Activated CD4-positive, alpha-beta T cell treated with anti-CD3 and anti-CD28 coated beads for 4 hours (primary cell): ENCODE results near the gene RFLNA.
"Not testable (repeated sequence)": the region's sequence is repeated elsewhere in the genome, so short reads cannot be mapped to it uniquely, and the experiment has no call there.

Source experiments
- DNase-seq, 2 donors: peaks; one replicate each; pipeline ENCODE4 v3.0.0-alpha.2; 2020

RFLNA gene

DNA sequence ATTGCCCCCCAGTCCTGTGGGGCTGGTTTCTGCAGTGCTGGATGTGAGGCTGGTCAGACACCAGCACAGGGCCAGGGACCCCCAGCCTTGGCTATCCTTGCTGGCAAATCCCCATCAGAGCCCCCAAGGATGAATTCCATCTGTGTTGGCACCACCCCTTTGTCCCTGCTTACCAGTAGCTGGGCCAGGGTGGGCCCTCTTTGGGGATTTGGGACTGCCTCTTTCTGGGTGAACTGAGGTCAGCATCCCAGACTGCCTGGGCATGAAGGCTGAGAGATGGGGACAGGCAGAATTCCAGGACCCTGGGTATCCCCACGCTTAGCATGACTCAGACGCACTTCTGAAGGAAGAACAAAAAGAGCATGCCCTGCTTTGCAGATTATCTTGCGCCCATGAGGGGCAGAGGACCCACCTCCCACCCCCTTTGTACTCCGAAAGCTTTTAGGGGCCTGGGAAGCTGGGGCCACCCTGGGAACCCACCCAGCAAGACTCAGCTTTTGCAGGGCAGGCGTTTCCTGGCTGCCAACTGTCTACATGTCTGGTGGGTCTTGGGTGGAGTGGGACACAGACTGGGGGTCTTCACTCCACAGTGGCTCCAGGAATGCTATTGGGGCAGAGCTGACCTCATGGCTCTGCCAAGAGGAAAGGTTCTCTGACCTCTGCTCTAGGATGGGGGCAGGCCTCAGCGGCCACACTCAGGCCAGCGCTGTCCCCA, 26.8 kb downstream of the RFLNA start:
- no peak for DNase-seq

DNA sequence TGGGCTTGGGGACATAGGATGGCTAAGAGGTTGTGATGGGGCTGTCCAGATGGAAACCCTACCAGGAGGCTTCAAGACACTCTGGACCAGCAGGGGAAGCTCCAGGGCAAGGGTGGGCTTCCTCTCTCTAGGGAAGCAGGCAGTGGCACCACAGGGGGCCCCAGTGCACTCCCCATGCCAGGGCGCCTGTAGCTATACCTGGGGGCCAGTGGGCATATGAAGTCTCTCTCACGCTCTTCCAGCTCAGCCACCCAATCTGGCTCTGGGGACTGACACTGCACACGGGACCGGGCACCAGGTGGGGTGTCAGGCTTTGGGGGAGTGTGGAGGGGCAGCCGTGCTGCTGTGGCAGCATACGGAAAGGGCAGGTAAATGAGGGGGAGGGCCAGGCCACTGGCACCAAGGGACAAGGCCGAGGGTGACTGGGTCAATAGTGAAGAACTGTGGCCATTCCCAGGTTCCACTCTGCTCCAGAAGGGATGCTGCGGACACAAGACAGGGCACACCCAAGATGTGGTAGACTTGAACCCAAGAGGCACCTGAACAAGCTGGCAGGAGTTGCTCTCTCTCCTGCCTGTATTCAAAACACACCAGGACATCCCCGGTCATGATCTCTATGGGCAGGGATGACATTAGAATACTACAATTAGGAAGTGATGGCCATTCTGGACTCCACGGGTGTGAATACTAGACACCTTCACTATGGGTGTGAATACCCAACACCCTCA, 27.5 kb downstream of the RFLNA start:
- no peak for DNase-seq

DNA sequence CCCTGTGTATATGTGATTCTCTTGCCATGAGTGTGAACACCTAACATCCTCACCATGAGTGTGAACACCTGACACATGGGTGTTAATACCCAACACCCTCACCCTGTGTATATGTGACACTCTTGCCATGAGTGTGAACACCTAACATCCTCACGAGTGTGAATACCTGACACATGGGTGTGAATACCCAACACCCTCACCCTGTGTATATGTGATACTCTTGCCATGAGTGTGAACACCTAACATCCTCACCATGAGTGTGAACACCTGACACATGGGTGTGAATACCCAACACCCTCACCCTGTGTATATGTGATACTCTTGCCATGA, 28.1 kb downstream of the RFLNA start:
- not testable (repeated sequence) for DNase-seq

DNA sequence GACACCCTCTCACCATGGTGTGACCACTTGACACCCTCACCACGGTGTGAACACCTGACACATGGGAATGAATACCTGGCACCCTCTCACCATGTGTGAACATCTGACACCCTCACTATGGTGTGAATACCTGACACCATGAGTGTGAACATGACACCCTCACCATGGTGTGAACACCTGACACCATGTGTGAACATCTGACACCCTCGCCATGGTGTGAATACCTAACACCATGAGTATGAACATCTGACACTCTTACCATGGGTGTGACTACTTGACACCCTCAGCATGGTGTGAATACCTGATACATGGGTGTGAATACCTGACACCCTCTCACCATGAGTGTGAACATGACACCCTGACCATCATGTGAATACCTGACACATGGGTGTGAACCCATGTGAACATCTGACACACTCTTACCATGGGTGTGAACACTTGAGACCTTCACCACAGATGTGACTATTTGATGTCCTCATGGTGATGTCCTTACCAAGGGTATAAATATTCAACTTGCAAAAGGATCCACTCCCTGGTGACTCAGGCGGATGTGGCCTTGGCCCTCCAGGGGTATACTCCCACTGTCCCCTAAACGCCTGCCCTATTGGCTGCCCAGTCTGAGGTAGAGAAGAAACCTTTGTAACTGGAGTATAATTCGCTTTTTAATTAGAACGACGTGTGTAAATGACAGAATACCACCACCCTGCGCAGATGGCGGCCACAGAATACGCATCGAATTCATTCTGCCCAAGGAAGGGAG, 29.1 kb downstream of the RFLNA start:
- DNase-seq: no peak

DNA sequence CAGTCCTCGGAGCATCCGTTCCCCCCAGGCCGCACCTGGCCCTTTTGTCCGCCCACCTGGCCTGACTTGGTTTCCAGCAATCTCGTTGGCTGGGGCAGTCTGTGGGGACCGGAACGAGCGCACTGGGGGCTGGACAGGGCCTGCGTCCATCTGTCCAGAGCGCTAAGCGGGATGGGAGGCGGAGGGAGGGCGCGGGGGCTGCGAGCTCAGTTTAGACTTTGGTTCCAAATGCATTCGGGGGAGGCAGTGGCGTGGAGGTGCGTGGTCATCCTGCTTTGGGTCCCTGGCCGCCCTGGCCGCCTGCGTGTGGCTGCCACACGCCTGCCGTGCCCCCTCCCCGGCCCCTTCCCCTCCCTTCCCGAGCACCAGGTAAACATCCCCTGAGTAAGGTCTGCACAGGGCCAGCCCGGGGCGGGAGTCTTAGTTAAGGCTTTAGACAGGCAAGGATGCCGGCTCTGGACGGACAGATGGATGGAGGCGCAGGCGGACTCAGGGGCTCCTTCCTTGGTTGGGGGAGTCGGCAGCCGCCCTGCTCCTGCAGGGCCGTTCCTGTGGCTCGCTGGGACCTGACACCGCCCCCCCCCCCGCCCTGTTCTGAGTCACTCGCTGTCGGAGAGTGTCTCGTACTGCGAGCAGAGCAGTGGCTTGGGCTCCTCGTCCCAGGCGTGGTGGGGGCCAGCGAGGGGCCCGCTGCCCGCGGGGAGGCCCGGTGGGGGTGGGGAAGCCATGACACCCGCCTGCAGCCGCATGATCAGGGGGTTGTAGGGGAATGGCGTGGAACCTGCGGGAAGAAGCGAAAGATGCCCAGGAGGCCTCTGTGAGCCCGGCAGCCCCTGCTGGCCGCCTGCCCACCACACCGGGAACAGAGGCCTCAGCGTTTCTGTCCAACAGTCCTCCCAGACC, 30.2 kb downstream of the RFLNA start:
- DNase-seq: no peak

DNA sequence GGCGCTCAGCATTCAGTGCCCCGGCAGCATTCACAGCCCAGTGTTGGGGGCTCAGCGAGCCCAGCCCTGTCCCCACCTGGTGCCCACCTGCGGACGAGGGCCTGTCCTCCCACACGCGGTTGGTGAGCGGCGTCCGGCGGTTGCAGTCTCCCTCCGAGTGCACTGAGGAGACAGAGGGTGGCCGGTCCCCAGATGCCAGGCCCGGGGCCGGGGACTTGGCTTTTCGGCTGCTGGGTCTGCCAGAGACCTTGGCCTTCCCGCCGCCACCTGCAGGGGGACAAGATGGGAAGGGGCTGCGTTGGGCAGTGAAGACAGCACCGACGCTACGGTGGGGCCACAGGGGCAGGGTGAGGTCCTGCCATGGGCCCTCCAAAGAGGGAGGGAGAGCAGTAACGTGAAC, 31.2 kb downstream of the RFLNA start:
- no peak for DNase-seq

DNA sequence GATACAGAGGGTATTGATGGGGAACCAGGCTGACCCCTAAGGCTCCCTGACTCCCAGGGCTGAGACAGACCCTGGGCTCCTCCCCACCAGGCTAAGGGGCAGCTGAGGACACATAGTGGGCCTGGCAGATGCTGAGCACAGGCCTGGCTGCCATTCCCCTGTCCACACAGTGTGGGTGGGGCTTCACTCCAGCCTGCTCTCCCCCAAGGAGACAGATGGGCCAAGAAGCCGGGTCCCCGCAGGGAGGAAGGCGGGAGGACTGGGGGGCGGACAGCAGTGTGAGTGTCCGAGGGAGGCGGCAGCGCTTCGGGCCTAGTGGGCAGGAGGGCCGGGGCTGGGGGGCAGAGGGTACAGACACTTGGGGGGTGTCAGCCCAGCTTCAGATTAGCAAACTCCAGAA, 32.0 kb downstream of the RFLNA start:
- DNase-seq: no peak

DNA sequence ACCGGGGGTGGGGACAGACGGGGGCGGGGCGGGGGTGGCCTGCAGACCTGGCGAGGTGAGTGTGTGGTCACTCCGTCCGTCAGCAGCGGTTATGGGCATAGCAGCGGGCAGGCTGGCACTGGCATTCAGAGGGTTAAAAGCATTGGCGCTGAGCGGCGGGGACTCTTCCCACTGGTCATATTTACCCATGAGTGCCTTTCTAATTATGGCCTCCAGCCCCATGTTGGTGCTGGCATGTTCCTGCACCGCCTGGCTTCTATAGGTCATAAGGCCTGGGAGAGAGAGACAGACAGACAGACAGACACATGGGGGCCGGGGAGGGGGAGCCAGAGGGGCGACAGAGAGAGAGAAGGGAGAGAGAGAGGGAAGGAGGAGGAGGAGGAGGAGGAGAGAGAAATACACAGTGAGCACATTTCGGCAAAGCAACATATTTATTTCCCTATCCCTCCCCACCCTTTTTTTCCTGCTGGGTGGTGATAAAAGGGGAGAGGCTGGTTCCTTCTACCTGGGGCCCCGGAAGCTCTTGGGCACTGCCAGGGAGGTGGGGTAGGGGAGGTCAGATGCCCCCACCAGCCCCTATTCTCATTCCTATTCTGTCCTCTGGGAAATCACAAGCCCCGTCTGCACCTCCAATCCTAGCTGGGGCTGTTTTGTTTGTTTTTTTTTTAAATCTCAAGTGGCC, 32.6 kb downstream of the RFLNA start:
- DNase-seq: no peak

DNA sequence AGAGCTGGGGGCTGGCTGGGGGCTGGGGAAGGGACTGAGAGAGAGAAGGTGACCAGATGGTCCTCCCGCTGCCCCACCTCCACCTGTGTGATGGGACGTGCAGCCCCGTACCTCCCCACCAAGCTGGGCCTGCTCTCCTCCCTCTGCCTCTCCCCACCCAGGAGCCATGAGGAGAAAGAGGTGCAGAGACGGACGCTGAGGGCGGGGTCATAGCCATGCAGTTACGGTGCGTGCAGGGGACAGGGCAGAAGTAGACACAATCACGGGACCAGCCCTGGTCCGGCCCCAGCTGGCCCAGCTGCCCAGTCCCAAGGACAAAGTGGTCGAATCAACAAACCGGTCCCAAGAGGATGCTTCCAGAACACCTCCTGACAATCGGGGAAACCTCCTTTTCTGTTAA, 33.2 kb downstream of the RFLNA start:
- no peak for DNase-seq

DNA sequence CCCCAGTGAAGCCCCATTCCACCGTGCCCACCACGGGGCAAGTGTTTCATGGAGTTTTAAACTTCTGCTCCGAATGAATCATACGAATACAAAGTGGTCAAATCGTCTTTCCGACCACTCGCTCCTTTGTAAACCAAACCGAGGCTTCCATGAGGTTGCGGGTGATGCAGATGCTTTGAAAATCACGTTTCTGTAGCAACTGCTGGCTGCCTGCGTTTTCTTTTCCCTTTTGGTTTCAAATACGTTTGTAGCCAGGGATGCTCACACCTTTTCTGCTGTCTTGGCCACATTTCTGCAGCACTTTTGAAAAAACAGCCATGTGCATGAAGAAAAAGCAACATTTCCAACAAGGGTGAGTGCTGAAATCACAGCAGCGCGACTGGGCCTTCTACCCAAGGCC, 33.7 kb downstream of the RFLNA start:
- DNase-seq: no peak

DNA sequence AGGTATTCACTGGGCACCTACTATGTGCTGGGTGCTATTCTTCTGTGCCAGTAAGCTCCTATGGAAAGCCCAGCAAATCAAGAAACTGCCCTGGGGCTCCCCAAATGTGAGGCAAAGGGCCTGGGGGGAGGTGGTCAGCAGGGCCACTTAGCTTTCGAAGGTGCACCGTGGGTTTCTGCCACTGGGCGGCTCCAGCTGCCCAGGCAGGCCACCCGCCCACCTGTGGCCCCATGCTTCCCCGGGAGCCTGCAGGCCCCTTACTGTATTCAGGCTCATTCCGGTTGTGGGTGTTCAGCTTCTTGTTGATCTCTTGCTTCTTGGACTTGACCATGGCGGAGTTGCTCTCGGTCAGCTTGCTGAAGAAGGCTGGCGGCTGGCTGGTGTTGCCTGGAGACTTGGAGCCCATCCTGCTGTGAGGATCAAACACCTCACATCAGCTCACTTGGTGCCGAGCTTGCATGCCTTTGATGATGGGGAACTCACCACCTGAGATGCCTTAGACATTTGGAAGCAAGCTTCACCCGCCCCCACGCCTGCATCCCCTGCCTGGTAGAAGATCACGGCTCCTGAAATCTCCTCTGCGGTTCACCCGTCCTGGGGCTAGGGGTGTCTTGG, 37.3 kb downstream of the RFLNA start:
- DNase-seq: no peak

DNA sequence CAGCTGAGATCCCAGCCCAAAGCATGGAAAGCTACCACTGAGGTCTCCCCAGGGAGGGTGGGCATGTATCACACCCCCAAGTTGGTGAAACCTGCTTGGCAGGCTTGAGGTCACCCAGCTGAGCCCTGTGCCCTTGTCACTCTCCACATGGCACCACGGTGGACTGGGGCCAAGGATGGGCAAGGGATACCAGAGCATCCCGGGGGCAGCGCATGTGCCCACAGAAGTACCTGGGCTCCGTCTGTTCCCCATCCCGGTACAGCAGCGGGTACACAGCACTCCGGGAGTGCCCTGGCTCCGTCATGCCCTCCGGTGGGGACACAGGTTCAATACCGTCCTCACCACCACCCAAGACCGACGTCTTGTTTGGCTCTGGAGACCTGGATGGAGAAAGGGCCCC, 38.0 kb downstream of the RFLNA start:
- DNase-seq: no peak

DNA sequence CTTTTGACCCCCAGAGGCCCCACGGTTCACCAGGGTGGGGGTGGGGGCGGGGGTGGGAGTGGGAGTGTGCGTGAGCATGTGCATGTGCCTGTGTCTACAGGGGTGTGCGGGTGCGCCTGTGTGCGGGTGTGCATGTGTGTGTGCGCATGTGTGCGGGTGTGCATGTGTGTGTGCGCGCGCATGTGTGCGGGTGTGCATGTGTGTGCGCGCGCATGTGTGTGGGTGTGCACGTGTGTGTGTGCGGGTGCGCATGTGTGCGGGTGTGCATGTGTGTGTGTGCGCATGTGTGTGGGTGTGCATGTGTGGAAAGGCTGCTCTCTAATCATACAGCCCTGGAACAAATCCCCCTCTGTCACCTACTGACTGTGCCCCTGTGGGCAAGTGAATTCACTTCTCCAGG, 38.8 kb downstream of the RFLNA start:
- no peak for DNase-seq

DNA sequence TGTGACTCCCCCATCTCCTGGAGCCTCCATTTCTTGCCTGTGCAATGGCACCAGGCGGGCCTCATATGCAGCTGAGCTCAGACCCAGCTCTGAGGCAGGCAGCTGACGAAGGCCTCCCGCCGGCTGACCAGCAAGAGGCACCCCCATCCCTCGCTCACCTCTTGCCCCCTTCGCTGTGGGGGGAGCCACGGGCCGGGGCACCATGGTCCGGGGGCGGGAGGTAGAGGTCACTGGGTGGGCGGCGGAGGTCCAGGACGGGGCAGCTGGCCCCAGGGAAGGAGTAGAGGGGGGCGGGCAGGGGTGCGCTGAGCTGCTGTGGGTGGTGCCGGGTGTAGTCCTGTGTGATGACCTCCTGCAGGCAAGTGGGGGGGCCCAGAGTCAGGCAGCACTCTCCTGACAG, 39.4 kb downstream of the RFLNA start:
- DNase-seq: no peak

DNA sequence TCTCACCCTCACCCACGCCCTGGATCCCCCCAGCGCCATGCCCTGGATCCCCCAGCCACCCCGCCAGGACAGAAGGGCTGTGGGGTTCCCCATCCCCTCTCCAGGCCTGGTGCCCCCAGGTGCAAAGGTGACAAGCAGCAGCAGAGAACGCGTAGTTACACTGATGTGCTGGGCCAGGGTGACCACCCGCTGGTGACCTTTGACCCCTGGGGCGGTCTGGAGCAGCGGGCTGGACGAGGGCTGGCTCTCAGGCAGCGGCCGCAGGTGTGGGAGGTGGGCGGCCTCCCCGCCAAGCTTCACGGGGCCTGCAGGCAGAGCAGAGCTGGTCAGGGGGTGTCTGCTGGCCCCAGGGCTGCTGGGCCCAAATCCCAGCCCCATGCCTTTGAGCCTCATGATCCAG, 40.1 kb downstream of the RFLNA start:
- DNase-seq: no peak

DNA sequence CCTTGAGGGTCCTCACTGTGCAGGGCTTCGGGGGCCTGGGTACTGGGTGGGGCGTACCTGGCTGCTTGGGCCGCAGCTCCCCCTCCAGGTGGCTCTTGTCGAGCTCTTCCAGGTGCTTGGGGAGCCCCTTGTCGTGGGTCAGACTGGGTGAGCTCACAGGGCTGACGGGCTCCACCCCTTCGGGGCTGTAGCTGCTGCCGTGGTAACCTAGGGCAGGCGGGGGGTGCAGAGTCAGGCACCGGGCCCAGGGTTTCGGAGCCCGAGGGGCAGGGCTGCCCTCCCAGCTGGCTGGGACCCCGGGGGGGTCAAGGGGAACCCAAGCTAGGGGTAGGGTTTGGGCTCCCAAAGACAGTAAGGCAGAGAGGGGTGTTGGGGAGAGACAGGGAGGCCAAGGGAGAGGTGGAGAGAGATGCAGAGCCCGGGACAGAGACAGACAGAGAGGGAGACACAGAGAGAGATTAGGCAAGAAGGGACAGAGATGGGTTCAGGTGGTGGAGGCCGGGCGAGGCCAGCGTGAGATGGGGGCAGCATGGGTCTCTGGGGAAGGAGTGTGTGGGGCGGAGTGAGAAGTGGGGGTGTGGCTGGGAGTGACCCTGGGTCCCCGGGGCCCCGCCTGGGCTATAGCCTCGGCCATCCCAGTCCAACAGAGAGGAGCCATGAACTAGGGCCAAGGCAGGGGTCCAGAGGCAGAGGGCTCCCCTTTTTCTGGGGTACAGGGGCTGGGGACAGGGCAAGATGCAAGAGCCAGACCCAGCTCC, 40.7 kb downstream of the RFLNA start:
- no peak for DNase-seq

DNA sequence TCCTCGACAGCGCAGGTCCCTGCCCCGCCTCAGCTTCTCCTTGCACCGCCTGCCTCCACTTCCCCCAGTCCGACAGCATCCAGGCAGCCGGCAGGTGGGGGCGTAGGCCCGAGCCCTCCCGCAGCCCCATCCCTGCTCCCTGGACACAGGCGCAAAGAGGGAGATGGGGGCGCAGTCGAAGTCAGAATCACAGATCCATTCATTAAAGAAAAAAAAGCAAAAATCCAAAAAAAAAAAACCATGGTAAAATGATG, 41.2 kb downstream of the RFLNA start:
- no peak for DNase-seq

DNA sequence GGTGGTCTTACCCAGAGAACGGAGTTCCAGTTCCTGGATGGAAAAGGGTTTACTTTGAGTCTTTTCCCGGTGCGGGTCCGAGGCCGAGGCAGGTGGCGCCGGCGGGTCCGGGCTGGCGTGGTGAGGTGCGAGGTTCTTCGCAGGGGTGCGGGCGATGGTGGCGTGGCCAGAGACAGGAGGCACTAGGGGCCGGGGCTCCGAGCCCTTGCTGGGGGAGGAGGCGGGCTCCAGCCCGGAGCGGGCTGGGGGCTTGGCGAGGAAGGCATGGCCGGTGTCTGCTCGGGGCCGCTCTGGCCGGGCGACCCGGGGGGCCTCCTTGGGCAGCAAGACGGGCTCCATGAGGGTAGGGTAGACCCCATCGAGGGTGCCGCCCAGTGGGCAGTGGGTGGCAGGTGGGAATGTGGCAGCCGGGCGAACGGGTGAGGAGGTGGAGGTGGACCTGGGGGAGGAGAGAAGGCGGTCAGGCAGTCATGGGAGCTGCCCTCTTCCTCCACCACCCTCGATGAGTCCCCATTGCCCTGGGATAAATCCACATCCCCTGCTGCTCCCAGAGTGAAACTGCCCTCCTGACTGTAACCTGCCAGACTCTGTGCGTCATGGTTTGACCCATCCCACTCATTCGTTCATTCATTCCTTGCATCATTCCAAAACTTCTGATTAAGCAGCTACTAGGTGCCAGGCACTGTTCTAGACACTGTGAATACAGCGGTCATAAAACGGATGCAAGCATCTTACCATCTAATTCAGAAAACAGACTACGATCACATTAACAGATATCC, 42.0 kb downstream of the RFLNA start:
- no peak for DNase-seq

DNA sequence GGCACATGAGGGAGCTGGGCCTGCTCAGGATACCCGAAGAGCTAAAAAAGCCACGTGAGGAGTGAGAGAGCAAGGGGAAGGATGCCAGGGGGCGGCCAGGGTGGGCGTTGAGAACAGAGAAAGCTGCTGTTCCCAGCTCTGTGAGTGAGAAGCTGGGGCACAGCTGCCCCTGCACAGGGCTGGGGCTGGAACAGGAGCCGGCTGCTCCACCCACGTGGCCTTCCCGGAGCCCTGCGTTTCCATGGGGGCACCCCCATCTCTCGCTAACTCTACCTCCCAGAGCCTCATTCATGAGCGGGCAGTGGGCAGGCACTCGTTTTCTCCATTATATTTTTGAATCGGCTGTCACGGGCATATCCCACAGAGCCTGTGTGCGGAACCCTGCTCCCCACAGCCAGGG, 42.7 kb downstream of the RFLNA start:
- DNase-seq: no peak

DNA sequence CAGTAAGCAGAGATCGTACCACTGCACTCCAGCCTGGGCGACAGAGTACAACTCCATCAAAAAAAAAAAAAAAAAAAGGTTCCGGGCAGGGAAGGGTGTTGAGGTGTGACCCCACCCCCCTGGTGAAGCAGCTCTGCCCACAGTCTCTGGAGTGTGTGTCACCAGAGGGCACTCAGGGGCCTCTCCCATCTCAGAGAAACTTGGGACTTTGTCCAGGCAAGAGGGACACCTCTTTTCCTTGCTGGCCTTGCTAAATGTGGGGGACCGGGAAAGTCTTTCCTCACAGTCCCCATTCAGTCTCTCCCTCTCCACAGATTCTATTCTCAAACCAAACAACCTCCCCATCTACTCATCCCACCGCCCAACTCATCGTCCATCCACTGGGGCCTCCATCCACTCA, 43.6 kb downstream of the RFLNA start:
- no peak for DNase-seq
